HG02943 (cell line): ENCODE data around the gene EXOC6.

Experiments
- ATAC-seq: cut with Tn5 transposase; IDR thresholded peaks from one replicate; pipeline ENCODE4 v1.9.1; 2021; ENCODE audit warnings: mild to moderate bottlenecking, low read depth, moderate library complexity; ENCODE audit not compliant: unreplicated experiment

Gene EXOC6

DNA sequence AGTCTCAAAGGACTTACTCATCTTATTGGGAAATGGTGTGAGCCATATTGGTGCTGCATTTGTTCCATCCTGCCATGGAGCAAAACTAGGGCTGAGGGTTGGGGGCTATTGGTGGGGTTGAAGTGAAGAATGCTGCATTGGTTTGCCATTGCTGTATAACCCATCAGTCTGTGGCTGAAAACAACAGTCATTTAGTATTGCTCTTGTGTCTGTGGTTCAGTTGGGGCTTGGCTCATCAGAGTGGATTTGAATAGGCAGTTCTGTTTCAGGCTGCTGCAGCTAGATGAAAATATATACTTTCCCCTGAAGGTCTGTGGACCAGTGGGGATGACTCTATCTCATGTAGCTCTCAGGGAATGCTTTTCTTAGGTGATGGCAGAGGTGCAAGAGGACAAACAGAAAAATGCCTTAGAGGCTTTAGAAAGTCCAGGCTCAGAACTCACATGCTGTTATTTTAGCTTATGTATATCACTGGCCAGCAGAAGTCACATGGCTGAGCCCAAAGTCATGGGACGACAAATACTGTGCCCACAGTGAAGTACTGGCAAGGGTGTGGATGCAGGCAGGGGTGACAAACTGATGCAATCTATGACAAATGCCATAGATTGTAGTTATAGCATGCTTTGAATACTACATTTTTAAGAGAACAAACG lies 15.2 kb upstream of the EXOC6 start:
- no peak for ATAC-seq

DNA sequence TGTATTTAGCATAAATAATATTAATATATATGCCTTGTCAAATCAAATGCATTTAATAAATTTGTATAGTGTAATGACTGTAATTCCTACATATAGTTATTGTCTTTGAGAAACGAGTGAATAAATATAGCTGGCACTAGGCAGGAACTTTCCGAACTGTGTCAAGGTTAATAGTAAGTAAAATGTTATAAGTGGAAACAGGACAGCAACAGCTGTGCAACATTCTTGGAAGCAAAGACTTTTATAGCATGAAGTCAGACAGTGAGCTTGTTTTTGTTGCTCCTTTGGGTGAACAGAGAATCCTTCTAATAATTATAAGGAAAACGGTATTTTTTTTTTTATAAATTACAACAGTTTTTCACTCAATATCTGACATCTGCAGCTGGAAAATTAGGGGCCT lies 14.0 kb upstream of the EXOC6 start:
- no peak for ATAC-seq

DNA sequence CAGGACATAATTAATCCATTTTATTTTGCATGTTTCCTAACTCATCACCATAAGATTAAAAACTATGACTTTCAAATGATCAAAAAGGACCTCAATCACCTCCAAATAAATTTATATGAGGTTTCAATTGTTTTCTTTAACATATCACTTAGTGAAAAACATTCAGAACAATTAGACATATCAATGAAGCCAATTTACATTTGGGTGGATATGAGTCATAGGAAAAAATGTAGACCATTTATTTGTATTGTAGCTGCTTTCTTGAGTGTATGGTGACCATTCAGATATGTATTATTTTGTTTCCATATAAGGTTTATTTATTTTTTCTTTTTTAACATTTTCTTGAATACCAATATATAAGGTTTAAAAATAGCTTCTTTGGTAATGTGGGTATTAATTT lies 13.3 kb upstream of the EXOC6 start:
- no peak for ATAC-seq

DNA sequence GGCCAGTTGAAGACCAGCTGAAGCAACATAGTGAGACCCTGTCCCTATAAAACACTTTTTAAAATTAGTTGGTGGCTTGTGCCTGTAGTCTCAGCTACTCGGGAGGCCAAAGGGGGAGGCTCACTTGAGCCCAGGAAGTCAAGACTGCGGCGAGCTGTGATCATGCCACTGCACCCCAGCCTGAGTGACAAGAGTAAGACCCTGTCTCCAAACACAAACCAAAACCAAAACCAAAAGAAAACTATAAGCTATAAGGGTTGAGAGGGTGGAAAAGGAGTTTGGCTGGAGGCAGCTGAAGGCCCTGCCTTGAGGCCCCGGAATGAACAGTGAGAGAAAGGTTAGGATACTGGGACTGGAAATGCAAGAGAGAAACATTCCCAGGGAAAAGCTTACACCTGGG lies 10.9 kb upstream of the EXOC6 start:
- no peak for ATAC-seq

DNA sequence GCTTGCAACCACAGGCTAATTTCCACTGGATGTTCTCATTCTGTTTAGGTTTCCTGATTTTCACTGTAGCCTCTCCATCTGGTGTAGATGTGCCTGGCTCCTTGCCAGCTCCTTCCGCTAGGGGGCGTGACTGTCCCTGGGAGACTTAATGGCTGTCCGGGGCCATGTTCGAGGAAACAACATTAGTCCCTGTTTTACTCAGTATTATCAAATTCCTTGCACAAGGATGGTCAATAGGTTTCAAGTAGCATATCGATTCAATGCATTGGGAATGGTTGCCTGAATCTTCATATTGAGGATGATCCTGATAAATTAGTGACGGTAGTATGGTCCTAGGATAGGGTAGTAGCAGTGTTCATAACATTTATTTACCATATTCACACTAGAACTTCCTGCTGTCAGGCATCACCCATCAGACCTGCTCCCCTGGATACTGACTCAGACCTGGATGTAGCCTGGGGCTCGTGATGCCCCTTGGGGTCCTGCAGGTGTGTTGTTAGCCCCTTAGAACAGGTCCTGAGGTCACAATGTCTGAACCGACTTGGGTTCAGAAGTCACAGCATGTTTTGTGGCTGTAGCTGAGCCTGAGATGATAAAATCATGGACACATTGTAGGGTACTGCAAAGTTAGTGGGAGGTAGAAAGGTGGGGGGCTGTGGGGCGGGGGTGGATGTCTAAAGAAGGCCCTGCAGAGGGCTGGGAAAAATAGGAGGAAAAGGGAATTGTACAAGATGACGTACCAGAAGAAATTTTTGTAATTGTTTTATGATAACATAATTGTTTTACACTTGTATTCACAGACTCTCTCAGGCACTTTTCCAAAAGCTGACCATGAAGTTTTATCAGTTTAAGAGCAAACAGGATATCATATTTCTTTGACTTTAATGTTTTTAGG lies 8.9 kb upstream of the EXOC6 start:
- no peak for ATAC-seq

DNA sequence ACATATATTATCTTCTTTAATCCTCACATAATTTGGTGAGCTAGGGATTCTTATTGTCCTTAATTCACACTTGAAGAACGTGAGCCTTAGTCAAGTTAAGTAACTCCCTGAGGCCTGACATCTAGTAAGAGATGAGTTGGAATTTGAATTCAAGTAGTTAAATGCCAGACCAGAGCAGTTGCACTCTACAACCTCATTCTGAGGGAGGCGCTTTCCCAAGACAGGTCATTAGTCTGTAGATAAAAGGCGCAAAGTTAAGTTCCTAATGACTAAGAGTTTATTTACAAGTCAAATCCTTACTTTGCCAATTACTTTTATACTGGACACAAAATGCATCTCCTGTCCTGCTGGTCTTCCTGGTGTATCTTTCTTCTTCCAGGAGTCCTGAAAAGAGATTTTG lies 3.6 kb upstream of the EXOC6 start:
- ATAC-seq, result no peak

DNA sequence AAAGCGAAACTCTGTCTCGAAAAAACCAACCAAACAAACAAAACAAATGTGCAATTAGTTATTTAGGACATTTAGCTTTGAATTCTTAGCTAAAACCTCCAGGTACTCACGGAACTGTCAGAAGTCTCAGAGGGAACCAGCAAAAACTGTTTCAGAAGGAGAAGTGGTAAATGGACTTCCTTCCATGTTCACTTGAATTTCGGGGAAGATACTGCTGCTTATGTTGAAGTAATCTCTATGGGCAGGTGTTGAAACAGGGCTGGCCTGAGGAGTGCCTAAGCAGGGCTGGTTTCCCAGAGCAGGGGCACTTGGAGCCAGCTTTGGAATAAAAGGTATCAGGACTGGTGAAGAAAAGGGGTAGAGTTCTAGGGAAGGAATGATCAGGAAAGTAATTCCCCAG lies 2.4 kb upstream of the EXOC6 start:
- ATAC-seq, result no peak

DNA sequence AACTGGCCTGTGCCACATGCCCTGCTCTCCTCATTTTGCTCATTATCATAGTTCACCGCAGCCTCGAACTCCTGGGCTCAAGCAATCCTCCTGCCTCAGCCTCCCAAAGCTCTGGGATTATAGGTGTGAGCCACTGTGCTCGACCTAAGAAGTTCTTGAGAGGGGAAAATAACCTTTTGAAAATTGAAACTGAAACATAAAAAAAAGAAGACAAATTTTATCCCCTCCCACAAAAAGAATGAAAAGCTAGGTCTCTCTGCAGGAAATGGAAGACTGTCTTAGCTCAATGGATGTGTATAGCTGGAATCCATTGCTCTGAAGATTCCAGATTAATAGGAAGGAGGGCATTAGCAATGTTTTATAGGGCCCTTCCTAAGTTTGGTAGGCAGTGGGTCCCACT lies 2.0 kb upstream of the EXOC6 start:
- no peak for ATAC-seq

DNA sequence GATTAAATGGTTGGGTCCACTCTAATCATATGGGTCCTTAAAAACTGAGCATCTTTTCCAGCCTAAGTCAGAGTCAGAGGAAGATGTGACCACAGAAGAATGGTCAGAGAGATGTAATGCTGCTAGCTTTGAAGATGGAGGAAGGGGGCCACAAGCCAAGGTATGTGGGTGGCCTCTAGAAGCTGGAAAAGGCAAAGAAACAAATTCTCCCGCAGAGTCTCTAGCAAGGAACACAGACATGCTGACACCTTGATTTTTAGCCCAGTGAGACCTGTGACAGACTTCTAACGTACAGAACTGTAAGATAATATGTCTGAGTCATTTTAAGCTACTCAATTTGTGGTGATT lies 1.5 kb upstream of the EXOC6 start:
- no peak for ATAC-seq

DNA sequence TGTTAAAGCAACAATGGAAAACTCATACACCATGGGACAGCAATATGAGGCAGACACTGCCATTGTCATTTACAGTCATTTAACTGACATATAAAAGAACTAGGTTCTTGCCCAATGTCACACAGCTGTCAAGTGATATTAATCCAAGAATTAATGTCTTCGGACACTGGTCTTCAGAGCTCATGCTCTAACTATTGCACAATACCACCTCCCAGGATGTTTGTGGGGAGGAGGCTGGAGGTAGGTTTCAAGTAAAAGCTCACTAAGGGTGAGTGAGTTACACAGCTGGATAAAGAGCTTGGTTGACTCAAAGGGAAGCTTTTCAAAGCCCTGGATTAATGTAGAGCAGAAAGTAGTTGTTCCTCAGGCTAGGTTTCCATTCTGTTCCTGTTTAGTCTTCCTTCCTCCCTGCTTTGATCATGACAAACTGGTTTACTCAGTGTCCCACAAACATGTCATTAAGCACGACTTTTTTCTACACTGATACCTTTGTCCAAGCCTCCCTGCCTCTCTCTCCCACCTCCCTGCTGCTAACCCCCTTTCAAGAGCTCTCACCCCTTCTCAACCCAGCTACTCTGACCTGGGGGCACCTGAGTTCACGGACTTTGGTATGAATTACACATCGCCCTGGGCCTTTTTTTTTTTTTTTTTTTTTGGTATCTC lies 987 bp upstream of the EXOC6 start:
- no peak for ATAC-seq

DNA sequence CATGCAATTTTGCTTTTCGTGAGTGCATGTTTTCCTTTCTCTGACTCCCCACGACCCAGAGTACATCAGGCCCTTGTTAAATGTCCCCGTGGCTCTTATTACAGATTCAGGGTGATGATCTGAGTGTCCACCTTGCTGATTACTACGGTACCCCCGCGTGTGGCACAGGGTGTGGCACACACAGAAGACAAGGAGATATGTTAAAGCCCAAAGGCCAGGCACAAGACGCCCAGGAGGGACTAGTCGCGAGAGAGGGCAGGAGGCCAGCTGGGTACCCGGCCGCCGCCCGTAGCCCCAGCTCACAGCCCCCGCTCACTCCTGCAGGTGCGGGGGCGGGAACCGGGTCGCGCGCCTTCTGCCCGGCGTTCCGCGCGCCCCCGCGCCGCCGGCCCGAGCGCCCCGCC lies 281 bp upstream of the EXOC6 start:
- no peak for ATAC-seq

DNA sequence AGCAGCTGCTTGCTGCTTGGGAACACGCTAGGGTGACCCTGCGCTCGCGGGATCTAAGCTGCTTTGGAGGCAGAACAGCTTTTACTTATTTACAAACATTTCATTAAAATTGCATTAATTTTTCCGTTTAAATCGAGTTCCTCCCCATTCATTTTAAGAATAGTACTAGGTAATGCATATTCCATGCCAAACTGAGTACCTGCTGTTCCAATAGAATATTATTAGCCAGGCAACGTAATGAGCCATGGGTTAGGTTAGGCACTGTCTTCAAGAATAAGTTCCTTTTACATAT lies 860 bp downstream of the EXOC6 start:
- ATAC-seq, result no peak

DNA sequence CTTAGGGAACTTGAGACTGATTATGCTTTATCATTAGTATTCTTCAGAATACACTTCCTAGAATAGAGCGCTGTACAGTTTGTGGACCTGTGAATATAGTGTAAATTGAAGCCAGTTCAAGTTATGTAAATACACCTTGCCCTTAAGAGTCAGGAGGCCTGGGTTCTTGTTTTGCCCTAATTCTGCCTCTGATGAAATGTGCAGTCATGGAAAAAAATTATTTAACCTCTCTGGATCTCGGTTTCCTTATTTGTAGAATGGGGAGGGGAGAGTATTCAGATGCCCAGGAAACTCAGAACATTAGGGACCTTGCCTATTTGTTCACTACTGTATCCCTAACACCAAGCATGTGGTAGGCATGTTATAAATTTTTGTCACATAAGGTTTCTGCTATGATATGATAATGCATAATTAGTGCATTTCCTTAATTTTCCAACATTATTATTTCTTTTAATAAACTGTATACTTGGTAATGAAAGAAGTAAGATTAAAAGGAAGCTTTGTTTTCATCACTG lies 1.3 kb downstream of the EXOC6 start:
- ATAC-seq, result no peak

DNA sequence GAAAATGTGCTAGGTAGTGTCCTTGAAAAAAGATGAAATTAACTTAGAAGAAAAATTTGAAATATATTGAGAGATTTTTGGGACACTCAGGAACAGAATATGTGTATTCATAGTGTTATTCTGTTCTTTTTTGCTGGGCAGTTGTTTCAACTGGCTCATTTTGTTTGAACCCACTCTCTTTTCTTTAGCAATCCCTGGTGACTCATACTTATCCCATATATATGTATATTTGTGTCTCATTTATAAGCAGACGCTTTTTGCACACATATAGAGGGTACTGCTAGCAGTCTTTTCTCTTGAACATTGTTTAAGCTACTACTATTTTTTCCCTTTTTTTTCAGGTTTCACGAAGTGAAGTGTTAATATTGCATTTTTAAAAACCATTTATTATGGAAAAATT lies 1.9 kb downstream of the EXOC6 start:
- no peak for ATAC-seq

DNA sequence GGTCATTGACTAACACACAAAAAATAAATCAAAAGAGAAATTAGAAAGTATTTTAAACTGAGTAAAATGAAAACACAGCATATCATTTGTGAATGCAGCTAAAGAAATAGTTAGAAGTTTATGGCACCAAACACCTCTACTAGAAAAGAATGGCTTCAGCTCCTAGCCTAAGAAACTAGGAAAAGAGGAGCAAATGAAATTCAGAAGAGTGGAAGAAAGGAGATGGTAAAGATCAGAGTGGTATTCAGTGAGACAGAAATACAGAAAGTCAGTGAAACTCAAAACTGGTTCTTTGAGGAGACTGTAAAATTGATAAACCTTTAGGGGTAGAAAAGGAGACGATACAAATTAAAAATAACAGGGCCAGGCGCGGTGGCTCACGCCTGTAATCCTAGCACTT lies 2.7 kb downstream of the EXOC6 start:
- ATAC-seq, result no peak

DNA sequence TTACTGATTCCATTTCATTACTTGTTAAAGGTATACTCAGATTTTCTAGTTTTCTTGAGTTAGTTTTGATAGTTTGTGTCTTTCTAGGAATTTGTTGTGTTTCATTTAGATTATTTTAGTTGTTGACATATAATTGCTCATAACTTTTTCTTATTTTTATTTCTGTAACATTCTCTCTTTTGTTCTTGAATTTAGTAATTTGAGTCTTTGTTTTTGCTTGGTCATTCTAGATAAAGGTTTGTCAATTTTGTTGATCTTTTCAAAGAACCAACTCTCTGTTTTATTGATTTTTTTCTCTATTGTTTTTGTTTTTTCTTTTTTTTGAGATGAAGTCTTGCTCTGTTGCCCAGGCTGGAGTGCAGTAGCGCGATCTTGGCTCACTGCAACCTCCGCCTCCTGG lies 7.2 kb downstream of the EXOC6 start:
- ATAC-seq, result no peak

DNA sequence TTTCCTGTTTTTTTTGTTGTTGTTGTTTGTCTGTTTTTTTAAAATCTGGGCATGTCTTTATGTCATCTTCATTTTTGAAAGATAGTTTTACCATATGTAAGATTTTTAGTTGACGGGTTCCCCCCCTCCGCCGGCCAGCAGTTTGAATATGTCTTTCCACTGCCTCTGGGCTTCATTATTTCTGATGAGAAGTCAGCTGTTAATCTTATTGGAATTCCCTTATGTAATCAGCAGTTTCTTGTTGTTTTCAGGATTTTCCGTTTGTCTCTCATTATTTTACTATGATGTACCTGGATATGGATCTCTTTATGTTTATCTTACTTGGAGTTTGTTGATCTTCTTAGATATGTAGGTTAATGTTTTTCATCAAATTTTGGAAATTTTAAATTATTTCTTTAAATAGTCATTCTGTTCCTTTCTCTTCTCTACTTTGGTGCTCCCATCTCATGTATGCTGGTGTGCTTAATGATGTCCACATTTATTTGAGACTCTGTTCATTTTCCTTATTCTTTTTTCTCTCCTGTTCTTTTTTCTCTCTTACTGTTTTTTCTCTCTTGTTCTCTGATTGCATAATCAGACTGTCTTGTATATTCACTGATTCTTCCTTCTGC lies 9.7 kb downstream of the EXOC6 start:
- no peak for ATAC-seq

DNA sequence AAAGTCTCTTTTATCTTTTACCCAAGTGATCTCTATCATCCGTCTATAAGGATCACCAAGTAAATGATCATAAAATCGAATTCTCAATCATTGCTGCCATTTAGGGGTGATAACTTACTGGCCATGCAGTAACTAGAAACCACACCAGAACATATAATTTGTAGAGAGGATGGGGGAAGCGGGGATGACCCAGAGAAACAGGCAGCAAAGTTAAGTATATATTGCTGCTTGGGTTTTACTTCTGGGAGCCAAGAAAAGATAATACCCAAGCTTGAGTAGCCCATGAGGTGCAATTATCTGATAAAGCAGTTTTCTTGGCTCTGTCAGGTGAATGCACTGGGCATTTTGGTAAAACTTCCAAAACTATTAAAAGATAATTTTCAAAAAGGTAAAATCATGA lies 18.9 kb downstream of the EXOC6 start:
- no peak for ATAC-seq

DNA sequence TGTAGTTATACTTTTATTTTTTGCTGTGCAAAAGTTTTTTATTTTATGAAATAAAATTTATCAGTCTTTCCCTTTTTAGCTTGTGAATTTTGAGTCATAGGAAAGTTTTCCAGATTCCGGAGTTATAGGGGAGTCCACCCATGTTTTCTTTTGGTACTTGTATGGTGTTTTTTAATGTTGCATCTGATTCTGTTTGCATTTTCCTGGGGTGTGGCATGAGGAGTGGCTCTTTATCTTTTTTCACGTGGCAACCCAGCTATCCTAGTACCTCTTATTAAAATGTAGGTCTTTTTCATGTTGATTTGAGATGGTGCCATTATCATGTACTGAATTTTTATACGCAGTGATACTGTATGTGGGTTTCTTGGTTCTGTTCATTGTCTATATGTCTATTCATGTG lies 19.7 kb downstream of the EXOC6 start:
- ATAC-seq, result no peak

DNA sequence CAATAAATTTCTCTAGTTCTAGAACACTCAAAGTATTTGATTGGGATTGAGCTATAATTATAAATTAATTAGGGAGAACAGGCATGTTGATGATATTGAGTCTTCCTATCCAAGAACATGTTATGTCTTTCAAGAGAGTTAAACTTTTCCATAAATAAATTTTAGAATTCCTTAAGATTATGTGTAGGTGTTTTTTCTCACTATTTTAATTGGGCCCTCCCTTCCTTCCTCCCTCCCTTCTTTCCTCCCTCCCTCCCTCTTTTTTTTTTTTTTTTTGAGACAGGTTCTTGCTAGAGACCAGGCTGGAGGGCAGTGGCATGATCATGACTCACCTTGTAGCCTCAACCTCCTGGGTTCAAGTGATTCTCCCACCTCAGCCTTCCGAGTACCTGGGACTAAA lies 20.2 kb downstream of the EXOC6 start:
- no peak for ATAC-seq

DNA sequence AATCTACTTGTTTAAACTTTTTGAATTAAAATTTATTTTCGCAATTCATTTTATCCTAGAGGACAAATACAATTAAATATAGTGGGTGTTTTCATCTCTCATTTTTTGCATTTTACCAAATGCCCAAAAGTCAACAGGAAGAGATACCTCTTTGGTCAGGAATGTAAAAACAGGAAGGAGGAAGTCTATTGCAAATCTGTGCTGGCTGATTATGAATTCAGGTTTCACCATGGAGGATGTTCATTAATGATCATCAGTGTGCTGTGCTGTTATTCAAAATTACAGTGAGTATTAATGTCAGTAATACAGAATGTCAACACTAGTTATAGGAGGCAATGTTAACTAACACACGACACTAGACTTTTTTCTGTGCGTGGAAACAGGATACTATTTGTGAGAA lies 24.7 kb downstream of the EXOC6 start:
- no peak for ATAC-seq
